ENCODE measurements around the gene SORCS1.
A peak's percentile ranks its signal among the peaks of the same experiment; 100 is the strongest.

SORCS1 gene

DNA sequence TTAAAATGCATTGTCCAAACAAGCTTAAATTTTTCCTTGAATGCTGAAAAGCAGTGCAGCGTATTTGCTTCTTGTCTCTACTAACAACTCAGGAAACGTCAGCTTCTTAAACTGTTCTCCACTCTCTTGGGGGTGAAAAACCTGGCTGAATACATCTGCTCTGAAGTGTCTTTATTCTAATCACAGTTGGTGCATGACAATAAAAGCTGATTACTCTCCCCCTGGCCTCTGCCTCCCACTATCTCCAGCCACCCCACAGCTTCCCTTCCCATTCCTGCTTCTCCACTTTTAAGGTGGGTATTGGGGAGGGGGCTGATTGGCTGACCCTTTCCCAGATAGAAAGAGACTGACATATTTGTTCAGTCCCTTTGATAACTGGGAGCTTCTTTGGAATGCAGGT is 456.0 kb downstream of the SORCS1 start:
- no peak for DNase-seq (ENCODE audit: low spot score)
- TF ChIP-seq, protein P1, sequence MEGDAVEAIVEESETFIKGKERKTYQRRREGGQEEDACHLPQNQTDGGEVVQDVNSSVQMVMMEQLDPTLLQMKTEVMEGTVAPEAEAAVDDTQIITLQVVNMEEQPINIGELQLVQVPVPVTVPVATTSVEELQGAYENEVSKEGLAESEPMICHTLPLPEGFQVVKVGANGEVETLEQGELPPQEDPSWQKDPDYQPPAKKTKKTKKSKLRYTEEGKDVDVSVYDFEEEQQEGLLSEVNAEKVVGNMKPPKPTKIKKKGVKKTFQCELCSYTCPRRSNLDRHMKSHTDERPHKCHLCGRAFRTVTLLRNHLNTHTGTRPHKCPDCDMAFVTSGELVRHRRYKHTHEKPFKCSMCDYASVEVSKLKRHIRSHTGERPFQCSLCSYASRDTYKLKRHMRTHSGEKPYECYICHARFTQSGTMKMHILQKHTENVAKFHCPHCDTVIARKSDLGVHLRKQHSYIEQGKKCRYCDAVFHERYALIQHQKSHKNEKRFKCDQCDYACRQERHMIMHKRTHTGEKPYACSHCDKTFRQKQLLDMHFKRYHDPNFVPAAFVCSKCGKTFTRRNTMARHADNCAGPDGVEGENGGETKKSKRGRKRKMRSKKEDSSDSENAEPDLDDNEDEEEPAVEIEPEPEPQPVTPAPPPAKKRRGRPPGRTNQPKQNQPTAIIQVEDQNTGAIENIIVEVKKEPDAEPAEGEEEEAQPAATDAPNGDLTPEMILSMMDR (IDR thresholded peaks at IDR 0.05; ENCODE audit: extremely low read depth, missing control alignments), result no peak

DNA sequence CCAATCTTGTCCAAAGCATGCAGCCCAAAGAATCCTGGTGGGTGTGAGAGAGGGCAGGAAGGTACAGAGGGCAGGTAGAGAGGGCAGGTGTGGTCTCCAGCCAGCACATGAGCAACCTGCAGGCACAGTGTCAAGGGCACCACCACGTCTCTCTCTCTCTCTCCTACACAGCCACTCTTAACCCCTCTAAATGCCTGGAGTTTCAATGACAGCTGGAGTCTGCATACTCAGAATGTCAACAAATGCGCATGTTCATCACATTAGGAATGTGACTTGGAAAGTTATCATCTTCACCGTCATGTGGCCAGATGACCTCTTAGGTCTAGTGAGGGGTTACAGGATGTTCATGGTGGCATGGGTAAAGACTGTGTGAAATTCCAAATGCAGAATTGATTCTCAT is 456.8 kb downstream of the SORCS1 start:
- TF ChIP-seq, protein P1 (IDR thresholded peaks at IDR 0.05; ENCODE audit: extremely low read depth, missing control alignments), result no peak
- DNase-seq (ENCODE audit: low spot score), result no peak

DNA sequence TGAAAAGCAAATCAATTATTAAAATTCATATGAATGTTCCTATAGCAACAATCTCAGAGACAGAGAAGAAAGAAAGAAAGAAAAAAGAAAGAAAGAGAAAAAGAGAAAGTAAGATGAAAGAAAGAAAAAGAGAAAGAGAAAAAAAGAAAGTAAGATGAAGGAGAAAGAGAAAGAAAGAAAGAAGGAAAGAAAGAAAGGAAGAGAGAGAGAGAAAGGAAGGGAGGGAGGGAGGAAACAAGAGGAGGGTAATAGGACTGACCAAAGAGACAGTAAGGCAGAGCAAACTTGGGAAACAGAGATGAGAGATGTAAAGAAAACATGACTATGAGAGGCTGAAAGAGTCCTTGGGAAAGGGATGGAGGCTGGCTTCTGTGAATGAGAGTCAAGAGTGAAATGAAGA is 458.4 kb downstream of the SORCS1 start:
- TF ChIP-seq, protein P1 (IDR thresholded peaks at IDR 0.05; ENCODE audit: extremely low read depth, missing control alignments), result no peak
- DNase-seq (ENCODE audit: low spot score), result no peak

DNA sequence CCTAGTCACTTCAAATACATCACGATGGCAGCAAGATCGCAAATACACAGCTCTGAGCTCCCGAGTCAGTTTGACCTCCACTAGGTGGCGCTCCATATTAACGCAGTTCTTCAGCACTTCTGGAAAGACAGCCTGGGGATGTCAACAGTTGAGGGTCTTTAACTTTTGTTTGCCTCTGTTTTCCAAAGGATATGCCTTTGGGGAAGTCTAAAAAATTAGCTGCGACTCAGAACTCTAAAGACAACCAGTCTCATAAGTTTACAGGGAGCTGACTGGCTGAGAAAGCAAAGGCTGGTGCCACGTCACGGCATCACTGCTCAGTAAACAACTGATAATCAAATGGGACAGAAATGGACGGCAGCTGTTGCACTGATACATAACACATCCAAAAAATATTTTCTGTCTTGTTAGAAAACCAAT is 458.8 kb downstream of the SORCS1 start:
- TF ChIP-seq, protein P1 (IDR thresholded peaks at IDR 0.05; ENCODE audit: extremely low read depth, missing control alignments), result peak; percentile 67
- DNase-seq (ENCODE audit: low spot score), result peak; percentile 39

DNA sequence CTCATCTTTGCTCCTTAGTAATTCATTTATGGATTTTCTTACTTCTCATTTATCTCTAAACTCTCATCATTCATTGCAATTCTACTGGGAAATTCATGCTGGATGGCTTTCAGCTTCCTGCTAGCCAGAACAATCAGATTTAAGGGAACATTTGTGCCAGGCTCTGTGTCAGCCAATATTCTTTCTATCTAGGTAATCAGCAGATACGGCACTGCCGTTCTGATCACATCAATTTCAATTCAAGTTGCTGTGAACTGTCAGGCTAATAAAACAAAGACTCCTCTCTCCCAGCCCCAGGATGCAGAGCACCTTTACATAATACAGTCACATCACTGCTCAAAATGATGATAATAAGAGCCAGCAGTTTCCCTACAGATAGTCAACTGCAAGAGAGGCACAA is 468.3 kb downstream of the SORCS1 start:
- DNase-seq (ENCODE audit: low spot score), result no peak

DNA sequence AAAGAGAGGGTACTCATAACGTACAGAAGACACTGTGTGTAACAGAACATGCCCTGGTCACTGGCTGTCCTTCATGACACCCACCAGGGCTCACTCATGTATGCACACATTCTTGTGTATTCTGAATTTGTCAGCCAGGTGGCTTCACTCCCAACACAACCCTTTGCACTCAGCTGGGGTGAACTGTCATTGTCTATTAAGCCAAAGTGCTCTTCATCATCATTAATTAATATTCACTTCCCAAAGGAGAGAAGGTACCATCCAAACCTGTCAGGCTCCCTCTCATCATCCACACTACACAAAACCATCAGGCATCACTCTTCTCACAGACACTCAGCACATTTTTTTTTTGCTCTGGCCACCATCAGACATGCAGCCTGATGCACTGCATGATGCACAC is 469.8 kb downstream of the SORCS1 start:
- TF ChIP-seq, protein P1 (IDR thresholded peaks at IDR 0.05; ENCODE audit: extremely low read depth, missing control alignments), result no peak
- DNase-seq (ENCODE audit: low spot score), result no peak

More for the DNA sequence above, 468.3 kb downstream of the SORCS1 start:
- TF ChIP-seq, protein P1 (IDR thresholded peaks at IDR 0.05; ENCODE audit: extremely low read depth, missing control alignments), result no peak

DNA sequence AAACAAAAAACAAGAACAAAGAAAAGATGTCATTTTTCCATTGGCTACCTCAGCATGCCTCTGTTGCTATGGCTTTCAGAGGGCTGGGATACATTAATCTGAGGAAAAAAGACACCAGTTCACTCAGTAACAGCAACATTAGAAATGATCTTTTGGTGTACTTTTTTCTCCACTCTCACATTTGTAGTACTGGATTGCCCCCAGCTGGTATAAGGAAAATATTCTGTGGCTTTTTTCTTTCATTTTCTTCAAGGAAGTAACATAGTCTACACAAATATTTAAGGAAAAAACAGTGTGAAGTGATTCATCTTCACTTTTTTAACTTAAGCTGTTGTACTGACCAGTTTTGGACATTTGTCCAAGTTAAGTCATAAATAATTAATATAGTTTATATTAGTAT is 482.3 kb downstream of the SORCS1 start:
- TF ChIP-seq, protein P1 (IDR thresholded peaks at IDR 0.05; ENCODE audit: extremely low read depth, missing control alignments), result no peak
- no peak for DNase-seq (ENCODE audit: low spot score)
